Natural killer cell treated with Interleukin-12 subunit alpha and Interleukin-12 subunit beta and Interleukin-15 and Interleukin-18, amount 100 ng/mL, for 72 hours (primary cell): ENCODE measurements around the gene CACNA1B. TPM values are rescaled to one million over a fixed set of nuclear protein-coding genes. Genes with fewer than 3 reads are reported as not detected.
"Not testable (repeated sequence)": the region's sequence is repeated elsewhere in the genome, so short reads cannot be mapped to it uniquely, and the experiment has no call there.

ENCODE experiments used
- ATAC-seq, 2 donors: fragments of 150-1000 bp; cut with Tn5 transposase in 1 of 2; sonication (Bioruptor Pico), chemical (Tn5 transposase) in 1 of 2; 2 replicates each; pipeline ENCODE4 v1.10.0; 2021
- DNase-seq: peaks from one replicate; pipeline ENCODE4 v3.0.0; 2022; ENCODE audit warnings: low spot score
- H3K27ac Mint-ChIP-seq, 2 donors: 1 replicate in 1 of 2; 2 replicates in 1 of 2; pipeline ENCODE4 v1.8.0; 2022; ENCODE audit warnings: mixed read lengths in 2 of 2, mild to moderate bottlenecking in 1 of 2, moderate library complexity in 1 of 2
- H3K27me3 Mint-ChIP-seq, 2 donors: 1 replicate in 1 of 2; 2 replicates in 1 of 2; pipeline ENCODE4 v1.8.0; 2022; ENCODE audit warnings: mixed read lengths in 2 of 2
- H3K36me3 Mint-ChIP-seq: one replicate; pipeline ENCODE4 v1.8.0; 2022; ENCODE audit warnings: mixed read lengths
- H3K4me1 Mint-ChIP-seq, 2 donors: 1 replicate in 1 of 2; 2 replicates in 1 of 2; pipeline ENCODE4 v1.8.0; 2022; ENCODE audit warnings: low read depth in 2 of 2, mixed read lengths in 2 of 2, mild to moderate bottlenecking in 1 of 2
- H3K4me3 Mint-ChIP-seq: one replicate; pipeline ENCODE4 v1.8.0; 2022; ENCODE audit warnings: mixed read lengths
- H3K9me3 Mint-ChIP-seq: 2 replicates; pipeline ENCODE4 v1.8.0; 2022; ENCODE audit warnings: mixed read lengths
- total RNA-seq, 2 donors: library from RNA; stranded (reverse); gene quantifications; one replicate each; pipeline ENCODE4 v1.2.3, GENCODE V29; 2022

CACNA1B gene
- total RNA-seq, 2 donors from 2014 or later = 0.11 to 0.90 TPM

- no peak overlapping the region for H3K27ac Mint-ChIP-seq
- H3K4me1 Mint-ChIP-seq = no peaks in the 10 kb centered on the region
- DNase-seq (no peak), ATAC-seq (no peak)
- H3K9me3 Mint-ChIP-seq = no peaks in the 10 kb centered on the region
- H3K36me3 Mint-ChIP-seq = no peaks in the 10 kb centered on the region
- H3K27me3 Mint-ChIP-seq = no peaks in the 10 kb centered on the region
- no peak overlapping the region for H3K4me3 Mint-ChIP-seq
Observed at GRCh38 chr9:138010861-138011260, 133.3 kb downstream of the CACNA1B start.

DNA sequence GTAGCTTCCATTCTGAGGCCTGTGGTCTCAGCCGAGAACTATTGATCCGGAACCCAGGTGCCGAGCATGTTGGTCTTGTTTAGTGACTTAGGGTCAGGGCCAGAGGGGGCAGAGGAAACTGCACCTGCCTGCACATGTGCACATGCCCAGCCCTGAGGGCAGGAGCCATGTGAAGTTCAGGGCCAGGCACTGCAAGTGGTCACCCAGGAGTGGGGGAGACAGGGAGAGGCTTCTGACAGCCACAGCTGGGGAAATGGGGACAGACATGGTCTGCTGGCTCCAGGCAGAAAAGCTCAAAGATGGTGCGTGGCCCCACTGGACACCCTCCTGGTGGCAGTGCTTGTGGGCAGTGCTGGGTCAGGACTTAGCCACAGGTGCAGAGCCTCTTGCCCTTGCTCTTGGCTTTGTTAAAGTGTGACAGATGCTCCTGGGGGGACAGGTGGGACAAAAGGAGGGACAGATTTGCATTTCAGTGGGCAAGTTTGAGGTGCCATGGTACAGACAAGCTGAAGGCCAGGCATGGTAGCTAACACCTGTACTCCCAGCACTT, 134.4 kb downstream of the CACNA1B start:
- no peak for ATAC-seq
- Mint-ChIP-seq H3K9me3 (no peaks in the 10 kb centered on the region), H3K36me3 (no peaks in the 10 kb centered on the region), H3K4me3 (no peak overlapping the region), H3K4me1 (no peaks in the 10 kb centered on the region), H3K27ac (no peak overlapping the region), H3K27me3 (no peaks in the 10 kb centered on the region)
- peak; percentile 29 for DNase-seq

GRCh38 chr9:138013273-138013672, 135.7 kb downstream of the CACNA1B start:
- DNase-seq (no peak), ATAC-seq (no peak)
- Mint-ChIP-seq H3K4me3 (no peak overlapping the region), H3K27me3 (no peaks in the 10 kb centered on the region), H3K4me1 (no peaks in the 10 kb centered on the region), H3K27ac (no peak overlapping the region), H3K9me3 (no peaks in the 10 kb centered on the region), H3K36me3 (no peaks in the 10 kb centered on the region)

- Mint-ChIP-seq H3K4me1 (no peaks in the 10 kb centered on the region), H3K27ac (no peak overlapping the region), H3K9me3 (no peaks in the 10 kb centered on the region), H3K4me3 (no peak overlapping the region), H3K36me3 (no peaks in the 10 kb centered on the region), H3K27me3 (no peaks in the 10 kb centered on the region)
- DNase-seq = no peak
- ATAC-seq = no peak
Observed at GRCh38 chr9:138013836-138014562, 136.4 kb downstream of the CACNA1B start.

DNA sequence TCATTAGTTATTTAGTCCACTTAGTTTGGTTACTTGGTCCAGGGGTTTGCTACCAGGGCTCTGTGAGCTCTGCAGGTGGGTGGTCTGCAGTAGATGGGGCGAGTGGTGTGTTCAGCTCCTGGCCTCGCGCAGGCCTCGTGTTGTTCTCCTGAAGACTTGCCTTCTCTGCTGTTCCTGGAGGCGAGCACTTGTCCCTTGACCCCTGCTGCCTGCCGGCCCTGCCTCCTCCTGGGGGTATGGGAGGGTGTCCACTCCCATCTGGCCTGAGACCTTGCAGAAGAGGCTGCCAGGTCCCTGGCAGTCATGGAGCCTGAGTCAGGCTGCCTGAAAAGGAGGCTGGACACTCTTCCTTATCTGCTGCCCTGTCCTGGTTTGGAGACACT, 137.0 kb downstream of the CACNA1B start:
- no peak for ATAC-seq
- Mint-ChIP-seq H3K27me3 (no peaks in the 10 kb centered on the region), H3K36me3 (no peaks in the 10 kb centered on the region)

GRCh38 chr9:138015021-138015829, 137.6 kb downstream of the CACNA1B start:
- no peaks in the 10 kb centered on the region for H3K27me3 Mint-ChIP-seq
- H3K9me3 Mint-ChIP-seq = no peaks in the 10 kb centered on the region
- DNase-seq (no peak), ATAC-seq (peak in 1 of 2 donors; percentile 18)
- no peak overlapping the region for H3K27ac Mint-ChIP-seq
- no peaks in the 10 kb centered on the region for H3K4me1 Mint-ChIP-seq
- H3K4me3 Mint-ChIP-seq = no peak overlapping the region
- no peaks in the 10 kb centered on the region for H3K36me3 Mint-ChIP-seq

More for the DNA sequence above, 137.0 kb downstream of the CACNA1B start:
- Mint-ChIP-seq H3K4me3 (no peak overlapping the region), H3K27ac (no peak overlapping the region), H3K9me3 (no peaks in the 10 kb centered on the region), H3K4me1 (no peaks in the 10 kb centered on the region)
- no peak for DNase-seq

- no peak overlapping the region for H3K4me3 Mint-ChIP-seq
- DNase-seq = no peak
- ATAC-seq = no peak
- peaks cover 0 to 2% of the 10 kb centered on the region in 2 donors for H3K27me3 Mint-ChIP-seq
- H3K27ac Mint-ChIP-seq = no peak overlapping the region
- no peaks in the 10 kb centered on the region for H3K36me3 Mint-ChIP-seq
- H3K4me1 Mint-ChIP-seq = no peaks in the 10 kb centered on the region
- H3K9me3 Mint-ChIP-seq = no peaks in the 10 kb centered on the region
Observed at GRCh38 chr9:138016406-138017187, 139.0 kb downstream of the CACNA1B start.

DNA sequence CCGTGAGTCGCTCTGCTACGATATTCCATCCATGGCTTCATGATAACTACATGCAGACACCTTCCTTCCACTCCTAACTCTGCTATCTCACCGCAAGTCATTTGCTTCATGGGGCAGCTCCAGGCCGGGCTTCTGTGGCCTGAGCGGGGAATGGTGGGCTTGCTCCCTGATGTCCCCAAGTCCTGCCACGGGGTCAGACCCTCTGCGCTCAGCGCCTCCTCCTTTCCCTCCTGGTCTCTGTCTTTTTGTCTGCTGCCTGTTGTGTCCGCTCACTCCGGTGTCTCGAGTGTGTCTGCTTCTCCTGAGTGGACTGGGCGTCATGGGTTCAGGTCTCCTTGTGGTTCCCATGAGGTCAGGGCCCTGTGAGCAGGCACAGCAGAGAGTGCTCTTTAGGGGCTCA, 139.6 kb downstream of the CACNA1B start:
- Mint-ChIP-seq H3K4me1 (no peaks in the 10 kb centered on the region), H3K9me3 (no peaks in the 10 kb centered on the region), H3K36me3 (no peaks in the 10 kb centered on the region), H3K4me3 (no peak overlapping the region), H3K27ac (no peak overlapping the region), H3K27me3 (peaks cover 0 to 3% of the 10 kb centered on the region in 2 donors)
- ATAC-seq = no peak
- no peak for DNase-seq

- not testable (repeated sequence) for H3K27me3 Mint-ChIP-seq, H3K4me3 Mint-ChIP-seq, H3K27ac Mint-ChIP-seq, H3K4me1 Mint-ChIP-seq, DNase-seq, ATAC-seq, H3K36me3 Mint-ChIP-seq, H3K9me3 Mint-ChIP-seq
Observed at GRCh38 chr9:138019514-138019913, 141.9 kb downstream of the CACNA1B start.

GRCh38 chr9:138020120-138020794, 142.7 kb downstream of the CACNA1B start:
- H3K4me3 Mint-ChIP-seq = no peak overlapping the region
- no peaks in the 10 kb centered on the region for H3K36me3 Mint-ChIP-seq
- ATAC-seq = no peak
- no peak overlapping the region for H3K27ac Mint-ChIP-seq
- peaks cover 5 to 11% of the 10 kb centered on the region in 2 donors for H3K27me3 Mint-ChIP-seq
- H3K4me1 Mint-ChIP-seq = no peaks in the 10 kb centered on the region
- H3K9me3 Mint-ChIP-seq = no peaks in the 10 kb centered on the region
- DNase-seq = no peak

DNA sequence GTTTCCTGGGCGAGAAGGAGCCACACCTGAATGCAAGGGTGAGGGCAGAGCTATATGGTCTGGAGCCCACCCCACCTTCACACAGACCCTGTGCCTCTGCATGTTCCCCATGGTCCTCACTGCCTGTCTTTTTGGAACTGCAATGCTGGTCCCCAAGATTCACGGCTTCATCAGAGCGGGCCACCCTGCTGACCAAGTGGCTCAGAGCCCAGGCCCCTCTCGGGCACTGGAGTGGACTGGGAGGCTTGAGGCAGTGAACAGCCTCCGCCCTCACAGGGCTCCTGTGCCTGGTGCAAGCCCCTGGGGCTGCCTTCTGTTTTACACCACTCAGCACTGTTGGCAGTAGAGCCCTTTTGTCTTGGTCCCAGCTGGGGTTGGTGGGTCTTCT, 143.2 kb downstream of the CACNA1B start:
- Mint-ChIP-seq H3K27me3 (peaks cover 9 to 11% of the 10 kb centered on the region in 2 donors), H3K4me3 (no peak overlapping the region), H3K36me3 (no peaks in the 10 kb centered on the region), H3K4me1 (no peaks in the 10 kb centered on the region), H3K9me3 (no peaks in the 10 kb centered on the region), H3K27ac (no peak overlapping the region)
- no peak for ATAC-seq
- DNase-seq = no peak

GRCh38 chr9:138021251-138022056, 143.9 kb downstream of the CACNA1B start:
- DNase-seq = no peak
- ATAC-seq = no peak
- peaks cover 13 to 14% of the 10 kb centered on the region in 2 donors for H3K27me3 Mint-ChIP-seq
- no peaks in the 10 kb centered on the region for H3K4me1 Mint-ChIP-seq
- H3K4me3 Mint-ChIP-seq = no peak overlapping the region
- H3K36me3 Mint-ChIP-seq = no peaks in the 10 kb centered on the region
- H3K9me3 Mint-ChIP-seq = no peaks in the 10 kb centered on the region
- H3K27ac Mint-ChIP-seq = no peak overlapping the region
